GM12878 (cell line): ENCODE data around the gene ARL3. TPM values are rescaled to one million over a fixed set of nuclear protein-coding genes. Genes with fewer than 3 reads are reported as not detected.

ENCODE experiments used
- ATAC-seq: fragments of 200-7000 bp; cut with Tn5 transposase; 3 replicates; pipeline ENCODE4 v1.9.1; 2020; ENCODE audit warnings: mild to moderate bottlenecking, moderate library complexity
- BruUV-seq: library from RNA; stranded (reverse); fragments of 400-500 nt; replicated peaks from 2 replicates; lab custom pipeline; 2021; lab: Mats Ljungman, UMichigan
- CTCF ChIA-PET: fragments of 300-600 bp; sonication (Branson Sonifier 250); formaldehyde crosslinking; extraction: SDS; loops from one replicate; lab custom pipeline; 2021; ENCODE audit warnings: inconsistent platforms; lab: Yijun Ruan, JAX
- POLR2A ChIA-PET: fragments of 350-600 bp; formaldehyde crosslinking; extraction: SDS; loops from one replicate; lab custom pipeline; 2021; ENCODE audit warnings: inconsistent platforms; lab: Charles Lee
- RAD21 ChIA-PET: fragments of 300-600 bp; sonication (Branson Sonifier 250); formaldehyde crosslinking; loops from one replicate; lab custom pipeline; 2023; ENCODE audit warnings: antibody characterized with exemption; ENCODE audit not compliant: unreplicated experiment; lab: Charles Lee
- SMC1A ChIA-PET: fragments of 300-600 bp; sonication (Branson Sonifier 250); formaldehyde crosslinking; loops from one replicate; lab custom pipeline; 2023; ENCODE audit not compliant: unreplicated experiment, uncharacterized antibody; lab: Charles Lee
- DNase-seq: peaks from one replicate; pipeline ENCODE4 v3.0.0-alpha.2; 2011; ENCODE audit warnings: low read depth, low spot score
- FAIRE-seq: peaks from 3 replicates; lab custom pipeline; 2011; peaks lifted over from hg19 to GRCh38; lab: Jason Lieb, UNC
- H2AFZ ChIP-seq: 2 replicates; pipeline ENCODE4 v1.6.0; 2011; ENCODE audit warnings: low read depth, low read length, control low read depth; ENCODE audit not compliant: control insufficient read depth
- H3K27ac ChIP-seq: 2 replicates; pipeline ENCODE4 v1.5.1; 2011; ENCODE audit warnings: control low read depth; ENCODE audit not compliant: control insufficient read depth, insufficient read depth
- H3K27me3 ChIP-seq, 2 experiments: replicated peaks in 1 of 2; 2 replicates each; pipeline versions ENCODE4 v1.6.0 to v1.6.1; 2011; ENCODE audit warnings: low read length in 1 of 2; ENCODE audit not compliant: control insufficient read depth in 2 of 2, insufficient read depth in 2 of 2
- H3K36me3 ChIP-seq, 2 experiments: 2 replicates each; pipeline ENCODE4 v1.5.1; 2011; ENCODE audit warnings: low read length in 1 of 2; ENCODE audit not compliant: control insufficient read depth in 2 of 2, insufficient read depth in 2 of 2
- H3K4me1 ChIP-seq: 2 replicates; pipeline ENCODE4 v1.6.1; 2011; ENCODE audit warnings: mild to moderate bottlenecking, low read length, moderate library complexity, mixed read lengths; ENCODE audit not compliant: control insufficient read depth, insufficient read depth
- H3K4me2 ChIP-seq: 2 replicates; pipeline ENCODE4 v1.6.0; 2011; ENCODE audit warnings: control low read depth; ENCODE audit not compliant: control insufficient read depth, insufficient read depth
- H3K4me3 ChIP-seq: fragments of 200-600 bp; sonication (generic); 2 replicates; pipeline ENCODE4 v1.5.1; 2016
- H3K79me2 ChIP-seq: 2 replicates; pipeline ENCODE4 v1.6.0; 2011; ENCODE audit warnings: low read length; ENCODE audit not compliant: control insufficient read depth, insufficient read depth
- H3K9ac ChIP-seq: 2 replicates; pipeline ENCODE4 v1.8.0; 2011; ENCODE audit warnings: low read length, control low read depth, mixed read lengths; ENCODE audit not compliant: control insufficient read depth, insufficient read depth
- H3K9me3 ChIP-seq: replicated peaks from 3 replicates; pipeline ENCODE4 v1.5.1; 2011; ENCODE audit warnings: mild to moderate bottlenecking, low read length; ENCODE audit not compliant: control insufficient read depth, insufficient read depth
- H4K20me1 ChIP-seq: 2 replicates; pipeline ENCODE4 v1.6.0; 2011; ENCODE audit not compliant: control insufficient read depth, insufficient read depth
- ATF3 ChIP-seq: IDR thresholded peaks from 2 replicates; pipeline ENCODE4 v1.6.1; 2011; ENCODE audit warnings: low read depth, mild to moderate bottlenecking, low read length, moderate library complexity, borderline replicate concordance; ENCODE audit errors: extremely low read depth
- BRCA1 ChIP-seq: IDR thresholded peaks from 2 replicates; pipeline ENCODE4 v1.6.1; 2011; ENCODE audit warnings: low read depth, low read length, improper control_type of control experiment
- CBX3 ChIP-seq: fragments of 200-600 bp; sonication (generic); IDR thresholded peaks from 2 replicates; pipeline ENCODE4 v1.6.1; 2016; ENCODE audit warnings: low read depth, borderline replicate concordance
- CUX1 ChIP-seq: IDR thresholded peaks from 2 replicates; pipeline ENCODE4 v1.6.1; 2012; ENCODE audit warnings: improper control_type of control experiment, low read depth, low read length; ENCODE audit not compliant: insufficient replicate concordance
- IRF4 ChIP-seq: IDR thresholded peaks from 2 replicates; pipeline ENCODE4 v1.6.1; 2011; ENCODE audit warnings: low read depth, low read length
- IRF5 ChIP-seq: fragments of 450-650 bp; IDR thresholded peaks from 2 replicates; pipeline ENCODE4 v1.6.1; 2017; ENCODE audit warnings: borderline replicate concordance
- KAT2A ChIP-seq: conservative IDR thresholded peaks from 2 replicates; pipeline ENCODE4 v1.6.1; 2011; ENCODE audit warnings: low read depth, low read length; ENCODE audit not compliant: control insufficient read depth
- MAX ChIP-seq: IDR thresholded peaks from 2 replicates; pipeline ENCODE4 v1.6.1; 2012; ENCODE audit warnings: low read depth, low read length, improper control_type of control experiment
- MEF2B ChIP-seq: fragments of 450-650 bp; IDR thresholded peaks from 2 replicates; pipeline ENCODE4 v1.6.1; 2018; ENCODE audit warnings: mild to moderate bottlenecking, moderate library complexity; ENCODE audit not compliant: partially characterized antibody, poor library complexity, severe bottlenecking
- NR2C2 ChIP-seq: IDR thresholded peaks from 2 replicates; pipeline ENCODE4 v1.6.1; 2011; ENCODE audit warnings: borderline replicate concordance, low read depth; ENCODE audit not compliant: control insufficient read depth, insufficient read length
- RCOR1 ChIP-seq: conservative IDR thresholded peaks from 2 replicates; pipeline ENCODE4 v1.6.1; 2012; ENCODE audit warnings: low read depth, low read length, improper control_type of control experiment
- SMAD1 ChIP-seq: fragments of 450-650 bp; IDR thresholded peaks from 2 replicates; pipeline ENCODE4 v1.6.1; 2018; ENCODE audit warnings: mild to moderate bottlenecking, low read depth; ENCODE audit not compliant: partially characterized antibody
- SP1 ChIP-seq: IDR thresholded peaks from one replicate; pipeline ENCODE4 v1.6.1; 2011; ENCODE audit warnings: low read depth, low read length
- TBL1XR1 ChIP-seq: IDR thresholded peaks from 2 replicates; pipeline ENCODE4 v1.6.1; 2012; ENCODE audit warnings: low read depth, low read length, improper control_type of control experiment
- TCF12 ChIP-seq: IDR thresholded peaks from 2 replicates; pipeline ENCODE4 v1.6.1; 2011; ENCODE audit warnings: low read depth, mild to moderate bottlenecking, low read length
- TCF3 ChIP-seq: IDR thresholded peaks from 2 replicates; pipeline ENCODE4 v1.6.1; 2012; ENCODE audit warnings: low read depth, mild to moderate bottlenecking, low read length, borderline replicate concordance; ENCODE audit not compliant: insufficient read depth
- YY1 ChIP-seq: IDR thresholded peaks from 2 replicates; pipeline ENCODE4 v1.6.1; 2011; ENCODE audit warnings: low read depth, mild to moderate bottlenecking, low read length
- WGBS: methylation state at CpG from one replicate; pipeline ENCODE4 v1.1.6; 2016; ENCODE audit warnings: low lambda C conversion rate; ENCODE audit not compliant: insufficient replicate concordance, insufficient coverage; ENCODE audit errors: missing lambda C conversion rate; 5-methylcytosine and 5-hydroxymethylcytosine counted together
- in situ Hi-C: fragments of 300-500 bp; cut with MboI; formaldehyde crosslinking; loops from 9 replicates; pipeline ENCODE4 v1.14.3; 2018; ENCODE audit warnings: mixed read lengths
- intact Hi-C: fragments of 100-400 bp; cut with micrococcal nuclease; formaldehyde crosslinking; loops from one replicate; pipeline ENCODE4 v1.14.2; 2022; ENCODE audit not compliant: unreplicated experiment
- polyA plus RNA-seq, 11 experiments: library from polyadenylated mRNA; depleted of rRNA in 4 of 11; unstranded in 6 of 11; stranded (reverse) in 5 of 11; fragments of >200 nt; fragmentation: Nextera tagmentation in 4 of 11; fragmentation: Illumina TruSeq in 1 of 11; extraction: Ambion mirVana in 4 of 11; extraction: Trizol in 1 of 11; gene quantifications; 1 replicate in 1 of 11; 2 replicates in 10 of 11; pipeline versions ENCODE4 v1.2.1 to v1.2.3, GENCODE V29; 2011 to 2016; ENCODE audit warnings: inconsistent platforms in 2 of 11, missing spikeins in 2 of 11, low read depth in 1 of 11
- total RNA-seq, 4 experiments: library from RNA; depleted of rRNA in 3 of 4; stranded (reverse); fragments of >200 nt in 3 of 4; fragmentation: Illumina TruSeq in 1 of 4; extraction: Trizol in 1 of 4; gene quantifications; 2 replicates each; pipeline versions ENCODE4 v1.2.1 to v1.2.3, GENCODE V29; 2013 to 2021

ARL3 gene
- total and polyA plus RNA-seq, 10 of the 15 experiments (the other 5 are each of a cell fraction or from before 2014, with no cell fraction given), result 4.9 to 26.1 (median 11.0) TPM

- H3K27ac ChIP-seq, result no peak overlapping the region
- ChIA-PET RAD21 (interaction anchor here (1.2 to 1.9 kb wide), 5 partner anchors 17 to 87 kb away, joined by 3 to 7 read pairs (median 5); no protein-coding TSS in a partner anchor), POLR2A (interaction anchor here (0.6 to 6.1 kb wide), 4 partner anchors 8 to 43 kb away, joined by 3 to 52 read pairs (median 5); partner anchors contain the start of gene ARL3)
- H3K9ac ChIP-seq, result no peak overlapping the region
- H3K36me3 ChIP-seq, result no peaks in the 10 kb centered on the region
- no peaks in the 10 kb centered on the region for H3K79me2 ChIP-seq
- 69% methylated on average over 6 of the region's 6 CpGs for WGBS
- intact Hi-C loops, result no loop called here
- no peak overlapping the region for H3K4me3 ChIP-seq
- TF ChIP-seq MEF2B, result no peak
- TF ChIP-seq RCOR1, result no peak
- no peak for TF ChIP-seq KAT2A
- no peak for TF ChIP-seq CBX3
- no peak for TF ChIP-seq BRCA1
- TF ChIP-seq ATF3, result no peak
- no peak for TF ChIP-seq TCF3
- TF ChIP-seq NR2C2, result no peak
- TF ChIP-seq IRF4, result no peak
- no peak for TF ChIP-seq TBL1XR1
- no peak for TF ChIP-seq YY1
- no peak for TF ChIP-seq IRF5
- TF ChIP-seq CUX1, result no peak
- no peak for TF ChIP-seq TCF12
- TF ChIP-seq SP1, result no peak
- TF ChIP-seq MAX, result no peak
- TF ChIP-seq SMAD1, result no peak
- TF ChIP-seq, all 136 proteins: peak for 0
- SMC1A ChIA-PET, result interaction anchor here (1.1 to 2.1 kb wide), 5 partner anchors 9 to 30 kb away, joined by 3 to 10 read pairs (median 5); partner anchors contain the start of gene TRIM8
- no peaks in the 10 kb centered on the region for H4K20me1 ChIP-seq
- BruUV-seq, result no TSS peak
- no peak for FAIRE-seq
- H3K4me2 ChIP-seq, result no peak overlapping the region
- no peak overlapping the region for H2AFZ ChIP-seq
- no peak for DNase-seq
- H3K4me1 ChIP-seq, result peaks cover 23% of the 10 kb centered on the region
- no peaks in the 10 kb centered on the region for H3K27me3 ChIP-seq
- in situ Hi-C loops, result no loop called here
- ATAC-seq, result no peak
- CTCF ChIA-PET, result interaction anchor here (1.3 to 3.1 kb wide), 7 partner anchors 8 to 168 kb away, joined by 4 to 27 read pairs (median 9); partner anchors contain the start of genes ACTR1A, SUFU and TRIM8
- no peaks in the 10 kb centered on the region for H3K9me3 ChIP-seq
Observed at GRCh38 chr10:102670871-102671434, 43.2 kb downstream of the ARL3 start.
